GM18508 (cell line): ENCODE measurements around the gene KRTAP2-2.

Experiments
- ATAC-seq: cut with Tn5 transposase; IDR thresholded peaks from one replicate; pipeline ENCODE4 v1.9.1; 2021; ENCODE audit warnings: moderate number of reproducible peaks; ENCODE audit not compliant: insufficient read depth, unreplicated experiment

Gene KRTAP2-2

GRCh38 chr17:41029633-41030245 is 25.3 kb downstream of the KRTAP2-2 start, which contains the start of gene KRTAP1-4:
TSS of gene KRTAP1-4 (minus strand) at chr17:41030195. CDS start at chr17:41030078, 117 bp downstream.
- ATAC-seq, result no peak

- no peak for ATAC-seq
These were observed 28.1 kb downstream of the KRTAP2-2 start, which contains the start of gene KRTAP1-5 for GRCh38 chr17:41026715-41027471. TSS of gene KRTAP1-5 (minus strand) at chr17:41027208. CDS start at chr17:41027155, 53 bp downstream.

GRCh38 chr17:41024697-41025096 is 30.3 kb downstream of the KRTAP2-2 start:
- ATAC-seq, result no peak

GRCh38 chr17:41020336-41020735 is 34.7 kb downstream of the KRTAP2-2 start:
- ATAC-seq, result no peak

- ATAC-seq, result no peak
These were observed 35.6 kb downstream of the KRTAP2-2 start for GRCh38 chr17:41019415-41019814.

GRCh38 chr17:41018541-41018940 is 36.5 kb downstream of the KRTAP2-2 start:
- no peak for ATAC-seq

- no peak for ATAC-seq
These were observed 38.3 kb downstream of the KRTAP2-2 start for GRCh38 chr17:41016578-41017215.

- no peak for ATAC-seq
These were observed 39.6 kb downstream of the KRTAP2-2 start for GRCh38 chr17:41015454-41015853.

- ATAC-seq, result no peak
These were observed 41.4 kb downstream of the KRTAP2-2 start for GRCh38 chr17:41013606-41014005.

GRCh38 chr17:41013181-41013580 is 41.8 kb downstream of the KRTAP2-2 start:
- ATAC-seq, result no peak

- no peak for ATAC-seq
These were observed 42.5 kb downstream of the KRTAP2-2 start for GRCh38 chr17:41012326-41013120.

- ATAC-seq, result no peak
These were observed 44.6 kb downstream of the KRTAP2-2 start for GRCh38 chr17:41010441-41010840.

- ATAC-seq, result no peak
These were observed 45.1 kb downstream of the KRTAP2-2 start for GRCh38 chr17:41009936-41010335.

- ATAC-seq, result no peak
These were observed 45.7 kb downstream of the KRTAP2-2 start for GRCh38 chr17:41009301-41009760.

- no peak for ATAC-seq
These were observed 46.2 kb downstream of the KRTAP2-2 start, which contains the start of gene KRTAP3-1 for GRCh38 chr17:41008811-41009210. TSS of gene KRTAP3-1 (minus strand) at chr17:41009128. CDS start at chr17:41009074, 54 bp downstream.
